Neural progenitor cell (in vitro differentiated cells): ENCODE measurements around the gene TOLLIP. TPM values are rescaled to one million over a fixed set of nuclear protein-coding genes. Genes with fewer than 3 reads are reported as not detected.

ENCODE experiments used
- DNase-seq: peaks from one replicate; pipeline ENCODE4 v3.0.0-alpha.2; 2016; ENCODE audit warnings: low spot score
- H2AFZ ChIP-seq: fragments of 200-600 bp; sonication (generic); replicated peaks from 2 replicates; pipeline ENCODE4 v1.6.1; 2016; ENCODE audit warnings: antibody characterized with exemption
- H3F3A ChIP-seq: fragments of 200-600 bp; sonication (generic); 2 replicates; pipeline ENCODE4 v1.6.1; 2016; ENCODE audit warnings: antibody characterized with exemption, low read depth
- H3K27ac ChIP-seq: fragments of 200-600 bp; sonication (generic); 2 replicates; pipeline ENCODE4 v1.5.1; 2016; ENCODE audit warnings: mild to moderate bottlenecking
- H3K27me3 ChIP-seq: fragments of 200-600 bp; sonication (generic); 2 replicates; pipeline ENCODE4 v1.6.1; 2016; ENCODE audit warnings: mild to moderate bottlenecking, moderate library complexity
- H3K36me3 ChIP-seq: fragments of 200-600 bp; sonication (generic); 2 replicates; pipeline ENCODE4 v1.5.1; 2016
- H3K4me1 ChIP-seq: fragments of 200-600 bp; sonication (generic); 2 replicates; pipeline ENCODE4 v1.6.1; 2016; ENCODE audit warnings: mixed run types
- H3K4me2 ChIP-seq: fragments of 200-600 bp; sonication (generic); 2 replicates; pipeline ENCODE4 v1.6.1; 2016
- H3K4me3 ChIP-seq: fragments of 200-600 bp; sonication (generic); 2 replicates; pipeline ENCODE4 v1.5.1; 2016
- H3K79me2 ChIP-seq: fragments of 200-600 bp; sonication (generic); 2 replicates; pipeline ENCODE4 v1.6.1; 2016; ENCODE audit warnings: low read depth
- H3K9ac ChIP-seq: fragments of 200-600 bp; sonication (generic); 2 replicates; pipeline ENCODE4 v1.6.1; 2016
- H3K9me3 ChIP-seq: fragments of 200-600 bp; sonication (generic); 2 replicates; pipeline ENCODE4 v1.5.1; 2016; ENCODE audit warnings: low read depth
- H4K20me1 ChIP-seq: fragments of 200-600 bp; sonication (generic); 2 replicates; pipeline ENCODE4 v1.6.1; 2016; ENCODE audit warnings: low read depth
- H3K27ac Mint-ChIP-seq: 3 replicates; pipeline ENCODE4 v1.8.0; 2021; ENCODE audit warnings: mixed read lengths
- H3K27me3 Mint-ChIP-seq: 2 replicates; pipeline ENCODE4 v1.8.0; 2022; ENCODE audit warnings: low read depth, mild to moderate bottlenecking, inconsistent platforms, moderate library complexity, mixed read lengths; ENCODE audit not compliant: insufficient read depth
- H3K36me3 Mint-ChIP-seq: 3 replicates; pipeline ENCODE4 v1.8.0; 2021; ENCODE audit warnings: mixed read lengths
- H3K4me1 Mint-ChIP-seq: 3 replicates; pipeline ENCODE4 v1.8.0; 2021; ENCODE audit warnings: mixed read lengths
- H3K4me3 Mint-ChIP-seq: 3 replicates; pipeline ENCODE4 v1.8.0; 2021; ENCODE audit warnings: mild to moderate bottlenecking, moderate library complexity, mixed read lengths
- H3K9me3 Mint-ChIP-seq: 3 replicates; pipeline ENCODE4 v1.8.0; 2020; ENCODE audit warnings: mixed read lengths
- CTCF ChIP-seq: fragments of 200-600 bp; sonication (generic); IDR thresholded peaks from 2 replicates; pipeline ENCODE4 v1.5.1; 2017; ENCODE audit warnings: antibody characterized with exemption, mild to moderate bottlenecking
- EZH2 ChIP-seq: fragments of 200-600 bp; sonication (generic); IDR thresholded peaks from 2 replicates; pipeline ENCODE4 v1.6.1; 2017; ENCODE audit warnings: antibody characterized with exemption, mild to moderate bottlenecking, moderate library complexity
- EZH2phosphoT487 ChIP-seq: fragments of 200-600 bp; sonication (generic); IDR thresholded peaks from 2 replicates; pipeline ENCODE4 v1.6.1; 2017; ENCODE audit warnings: antibody characterized with exemption
- total RNA-seq: library from RNA; depleted of rRNA; stranded (reverse); fragments of >200 nt; gene quantifications from 2 replicates; pipeline ENCODE4 v1.2.3, GENCODE V29; 2015; ENCODE audit warnings: low replicate concordance

Gene TOLLIP
- total RNA-seq, 1 donor from 2014 or later, result 8.5 TPM

GRCh38 chr11:1323774-1324173 lies 14.3 kb upstream of the TOLLIP start:
- H3K27me3 ChIP-seq, result peaks cover 25% of the 10 kb centered on the region
- no peak overlapping the region for H3K27ac ChIP-seq
- Mint-ChIP-seq H3K4me1 (no peaks in the 10 kb centered on the region), H3K9me3 (peaks cover 26% of the 10 kb centered on the region), H3K27ac (no peak overlapping the region), H3K36me3 (no peaks in the 10 kb centered on the region), H3K4me3 (no peak overlapping the region), H3K27me3 (peaks cover 5% of the 10 kb centered on the region)
- no peak for TF ChIP-seq EZH2
- no peak for TF ChIP-seq CTCF
- TF ChIP-seq EZH2phosphoT487, result no peak
- peaks cover 5% of the 10 kb centered on the region for H3K36me3 ChIP-seq
- no peak overlapping the region for H3K4me3 ChIP-seq
- no peaks in the 10 kb centered on the region for H3F3A ChIP-seq
- no peaks in the 10 kb centered on the region for H3K79me2 ChIP-seq
- H3K4me1 ChIP-seq, result no peaks in the 10 kb centered on the region
- H3K4me2 ChIP-seq, result no peak overlapping the region
- no peak overlapping the region for H2AFZ ChIP-seq
- no peak overlapping the region for H3K9ac ChIP-seq
- DNase-seq, result no peak
- H4K20me1 ChIP-seq, result no peaks in the 10 kb centered on the region
- peaks cover 10% of the 10 kb centered on the region for H3K9me3 ChIP-seq

- H3K9me3 Mint-ChIP-seq, result peaks cover 9% of the 10 kb centered on the region
- H3K27ac Mint-ChIP-seq, result peak overlapping the region; percentile 39
- Histone ChIP-seq H3K4me3 (no peak overlapping the region), H3K36me3 (no peaks in the 10 kb centered on the region), H3F3A (no peaks in the 10 kb centered on the region), H3K9ac (no peak overlapping the region), H3K4me1 (no peaks in the 10 kb centered on the region), H4K20me1 (no peaks in the 10 kb centered on the region), H3K27me3 (peaks cover 33% of the 10 kb centered on the region), H3K79me2 (no peaks in the 10 kb centered on the region), H2AFZ (no peak overlapping the region), H3K9me3 (no peaks in the 10 kb centered on the region), H3K4me2 (no peak overlapping the region), H3K27ac (no peak overlapping the region)
- TF ChIP-seq EZH2 (no peak), CTCF (no peak), EZH2phosphoT487 (no peak)
- H3K27me3 Mint-ChIP-seq, result peaks cover 4% of the 10 kb centered on the region
- H3K36me3 Mint-ChIP-seq, result no peaks in the 10 kb centered on the region
- H3K4me3 Mint-ChIP-seq, result no peak overlapping the region
- no peaks in the 10 kb centered on the region for H3K4me1 Mint-ChIP-seq
- DNase-seq, result no peak
Observed at GRCh38 chr11:1317993-1318392, 8.6 kb upstream of the TOLLIP start.

GRCh38 chr11:1317432-1317831 lies 8.0 kb upstream of the TOLLIP start:
- no peak overlapping the region for H3K9ac ChIP-seq
- H3K9me3 Mint-ChIP-seq, result peaks cover 12% of the 10 kb centered on the region
- H3K27ac Mint-ChIP-seq, result no peak overlapping the region
- H3K36me3 Mint-ChIP-seq, result no peaks in the 10 kb centered on the region
- no peak overlapping the region for H2AFZ ChIP-seq
- no peak overlapping the region for H3K4me3 Mint-ChIP-seq
- H3K36me3 ChIP-seq, result no peaks in the 10 kb centered on the region
- no peak overlapping the region for H3K4me2 ChIP-seq
- H3K4me1 Mint-ChIP-seq, result no peaks in the 10 kb centered on the region
- TF ChIP-seq EZH2, result no peak
- no peak for TF ChIP-seq CTCF
- TF ChIP-seq EZH2phosphoT487, result no peak
- no peaks in the 10 kb centered on the region for H3F3A ChIP-seq
- no peaks in the 10 kb centered on the region for H3K4me1 ChIP-seq
- DNase-seq, result no peak
- no peaks in the 10 kb centered on the region for H3K79me2 ChIP-seq
- H3K27me3 Mint-ChIP-seq, result peaks cover 4% of the 10 kb centered on the region
- H3K27me3 ChIP-seq, result peaks cover 32% of the 10 kb centered on the region
- H3K27ac ChIP-seq, result no peak overlapping the region
- no peaks in the 10 kb centered on the region for H3K9me3 ChIP-seq
- H3K4me3 ChIP-seq, result no peak overlapping the region
- H4K20me1 ChIP-seq, result no peaks in the 10 kb centered on the region
